ENCODE measurements around the gene EVC.

DNA sequence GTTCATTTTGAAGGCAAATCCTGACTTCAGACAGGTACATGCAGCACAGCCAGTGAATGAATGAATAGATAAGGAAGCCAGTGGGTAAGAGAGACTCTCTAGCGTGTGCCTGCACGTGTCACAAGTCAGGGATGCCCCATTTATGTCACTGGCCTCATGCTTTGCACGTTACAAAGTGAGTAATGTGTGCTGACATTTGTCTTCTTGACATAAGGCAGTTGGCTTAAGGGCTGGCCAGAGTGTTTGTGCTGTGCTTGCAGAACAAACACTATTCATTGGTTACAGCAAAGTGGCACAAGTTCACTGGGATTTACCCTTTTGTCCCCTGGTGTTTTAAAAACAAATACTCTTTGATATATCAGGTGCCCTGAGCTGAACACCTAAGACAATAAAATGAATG lies 125.9 kb downstream of the EVC start:
- TF ChIP-seq SMC3 (IDR thresholded peaks at IDR 0.05; ENCODE audit: low read depth, low read length) (no peak), POLR2A (IDR thresholded peaks at IDR 0.05; ENCODE audit: low read depth, low read length) (no peak), ELK1 (IDR thresholded peaks at IDR 0.05; ENCODE audit: borderline replicate concordance, low read depth, low read length) (no peak), RFX5 (IDR thresholded peaks at IDR 0.05; ENCODE audit: low read depth, low read length) (no peak), CTCF (conservative IDR thresholded peaks at IDR 0.05; ENCODE audit: low read depth, low read length) (no peak), USF2 (IDR thresholded peaks at IDR 0.05; ENCODE audit: low read depth, low read length) (no peak), CHD1 (IDR thresholded peaks at IDR 0.05; ENCODE audit: low read depth, low read length) (no peak), MAZ (IDR thresholded peaks at IDR 0.05; ENCODE audit: borderline replicate concordance, low read depth, low read length) (no peak), MAFK (IDR thresholded peaks at IDR 0.05; ENCODE audit: low read depth, low read length) (no peak), CEBPB (IDR thresholded peaks at IDR 0.05; ENCODE audit: low read depth, low read length) (no peak), NFE2L2 (IDR thresholded peaks at IDR 0.05; ENCODE audit: low read depth, low read length) (no peak), BHLHE40 (IDR thresholded peaks at IDR 0.05; ENCODE audit: low read depth, low read length) (no peak)

All from IMR-90 (cell line).